SHP77 treated with DMSO at 0.1 percent for 48 hours (cell line): Measurements from ENCODE around the gene CCDC102A.

Experiments used
- DNase-seq: peaks from one replicate; lab custom pipeline; 2025; lab: John Stamatoyannopoulos, UW

The CCDC102A gene

GRCh38 chr16:57518520-57518919, 17.9 kb downstream of the CCDC102A start:
- no peak for DNase-seq

DNA sequence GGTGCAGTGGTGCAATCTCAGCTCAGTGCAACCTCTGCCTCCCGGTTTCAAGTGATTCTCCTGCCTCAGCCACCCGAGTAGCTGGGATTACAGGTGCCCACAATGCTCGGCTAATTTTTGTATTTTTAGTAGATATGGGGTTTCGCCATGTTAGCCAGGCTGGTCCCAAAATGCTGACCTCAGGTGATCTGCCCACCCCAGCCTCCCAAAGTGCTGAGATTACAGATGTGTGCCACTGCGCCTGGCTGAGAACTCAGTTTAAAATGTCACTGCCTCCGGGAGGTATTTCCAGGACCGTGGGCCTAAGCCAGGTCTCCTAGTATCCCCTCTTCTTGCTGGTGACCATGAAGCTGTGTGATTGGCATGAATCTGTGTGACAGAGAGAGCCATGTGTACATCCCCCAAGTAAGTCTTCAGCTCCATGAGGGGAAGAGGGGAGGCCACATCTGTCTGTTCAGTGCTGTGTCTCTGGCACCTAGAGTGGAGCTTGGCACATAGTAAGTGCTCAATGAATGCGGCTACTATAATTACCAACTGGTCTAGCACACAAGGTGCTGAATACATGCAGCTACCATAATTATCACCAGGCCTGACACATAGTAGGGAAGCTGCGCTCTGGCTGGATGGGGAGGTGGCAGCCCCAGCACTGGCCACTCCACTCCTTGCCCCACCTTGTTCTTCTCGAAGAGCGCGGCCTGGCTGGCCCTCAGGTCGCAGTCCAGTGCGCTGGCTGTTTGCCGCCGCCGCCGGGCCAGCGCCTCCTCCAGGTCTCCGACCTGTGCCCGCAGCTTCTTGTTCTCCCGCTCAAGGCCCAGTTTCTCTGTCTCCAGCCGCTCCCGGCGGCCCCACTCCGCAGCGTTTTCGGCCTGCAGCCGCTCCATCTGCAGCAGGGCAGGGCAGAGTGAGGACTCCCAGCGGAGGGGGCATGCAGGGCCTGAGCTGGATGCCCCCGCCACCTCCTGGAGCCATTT, 18.7 kb downstream of the CCDC102A start:
- no peak for DNase-seq

DNA sequence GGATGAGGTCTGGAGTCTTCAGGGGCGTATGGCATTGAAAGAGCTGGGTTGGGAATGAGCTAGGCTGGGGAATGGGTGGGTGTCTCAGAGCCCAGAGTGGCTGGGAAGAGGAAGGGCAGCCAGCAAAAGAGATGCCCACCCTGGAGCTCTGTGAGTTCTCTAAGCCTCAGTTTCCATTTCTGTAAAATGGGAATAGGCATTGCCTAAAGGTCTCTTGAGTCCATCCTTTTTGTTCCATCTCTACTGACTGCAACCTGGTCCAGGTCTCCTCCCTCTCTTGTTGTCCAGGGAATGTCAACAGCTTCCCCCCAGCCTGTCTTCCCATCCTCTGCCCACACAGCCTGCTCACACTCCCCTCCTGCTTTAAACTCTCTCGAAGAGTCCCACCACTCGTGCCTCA, 19.6 kb downstream of the CCDC102A start:
- DNase-seq, result no peak

DNA sequence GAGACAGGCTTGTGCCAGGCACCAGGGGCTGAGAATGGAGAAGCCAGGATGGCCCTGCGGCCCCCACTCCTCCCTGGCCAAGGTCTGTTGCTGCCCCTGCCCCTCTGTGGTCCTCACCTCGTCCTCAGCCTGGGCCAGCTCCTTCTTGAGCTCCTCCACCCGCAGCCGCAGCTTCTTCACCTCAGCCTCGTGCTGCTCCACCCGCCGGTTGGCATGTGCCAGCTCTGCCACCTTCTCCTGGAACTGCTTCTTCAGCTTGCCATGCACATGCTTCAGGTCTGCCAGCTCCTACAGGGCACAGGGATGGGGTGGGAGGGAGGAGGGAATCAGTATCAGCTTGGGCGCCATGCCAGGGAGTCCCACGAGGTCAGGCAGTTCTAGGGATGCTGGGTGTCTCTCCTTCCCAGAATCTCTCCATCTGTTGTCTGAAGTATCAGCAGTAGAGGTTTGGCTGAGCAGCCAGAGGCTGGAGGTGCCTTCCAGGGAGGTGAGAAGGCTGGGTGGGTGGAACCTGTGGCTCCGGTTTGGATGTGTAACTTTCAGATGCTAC, 20.1 kb downstream of the CCDC102A start:
- no peak for DNase-seq

- no peak for DNase-seq
Observed at GRCh38 chr16:57514791-57515600, 21.4 kb downstream of the CCDC102A start.

- DNase-seq, result no peak
Observed at GRCh38 chr16:57514371-57514770, 22.0 kb downstream of the CCDC102A start.

DNA sequence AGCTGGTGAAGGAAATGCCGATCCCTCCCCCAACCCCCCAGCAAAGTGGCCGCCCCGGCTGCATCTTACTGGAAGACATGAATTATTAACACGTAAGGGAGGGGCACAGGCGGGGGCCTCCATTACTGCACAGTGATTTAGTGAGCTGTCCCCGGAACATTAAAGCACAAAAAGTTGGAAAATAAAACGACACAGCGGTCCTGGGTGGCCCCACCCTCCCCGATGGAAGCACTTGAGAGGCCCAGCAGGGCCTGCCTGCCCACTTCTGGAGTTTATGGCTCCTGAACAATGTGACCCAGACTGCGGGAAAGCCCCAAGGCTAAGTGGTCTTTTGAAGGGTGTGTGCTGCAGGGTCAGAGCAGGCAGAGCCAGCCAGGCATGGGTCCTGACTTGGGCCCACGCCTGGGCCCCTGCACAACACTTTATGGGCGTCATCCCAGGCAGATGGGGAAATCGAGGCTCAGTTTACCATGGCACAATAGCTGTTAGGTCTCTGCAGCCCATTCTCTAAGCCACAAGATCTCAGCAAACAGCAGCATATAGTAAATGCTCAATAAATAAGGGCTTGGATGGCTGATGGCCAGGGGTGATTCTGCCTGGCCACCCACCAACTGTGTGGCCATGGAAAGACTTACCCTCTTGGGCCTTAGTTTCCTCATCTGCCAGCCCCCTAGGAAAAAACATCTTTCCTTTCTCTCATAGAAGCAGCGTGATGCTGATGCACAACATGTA, 22.8 kb downstream of the CCDC102A start:
- DNase-seq, result no peak

DNA sequence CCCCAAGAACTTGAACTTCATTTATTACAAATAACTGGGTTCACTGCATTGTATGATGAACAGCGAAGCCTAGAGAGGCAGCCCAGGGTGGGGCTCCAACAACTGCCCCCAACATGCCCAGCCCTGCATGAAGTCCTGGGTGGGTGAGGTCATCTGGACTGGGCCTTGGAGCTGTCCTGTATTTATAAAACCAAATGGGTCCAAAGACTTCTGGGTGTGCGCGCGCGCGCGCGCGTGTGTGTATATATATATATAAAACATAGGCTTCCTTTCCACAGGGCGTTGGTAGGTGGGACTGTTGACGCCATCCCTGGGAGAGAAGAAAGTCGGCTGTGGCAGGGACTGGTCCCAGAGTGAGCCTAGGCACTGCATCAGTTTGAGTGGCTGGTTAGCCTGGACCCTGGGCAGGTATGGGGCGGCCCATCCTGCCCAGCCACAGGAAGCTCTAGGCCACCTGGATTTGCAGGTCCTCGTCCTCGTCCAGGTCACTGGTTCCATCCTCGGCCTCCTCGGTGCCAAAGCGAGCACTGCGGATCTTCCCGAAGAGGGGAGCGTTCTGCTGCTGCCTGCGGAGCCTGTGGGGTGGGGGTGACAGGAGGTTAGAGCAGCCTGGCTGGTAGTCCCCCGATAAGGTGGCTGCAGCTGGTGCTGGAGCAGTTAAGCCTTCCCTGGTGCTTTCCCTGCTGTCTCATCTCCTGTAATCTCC, 23.9 kb downstream of the CCDC102A start:
- DNase-seq, result no peak

DNA sequence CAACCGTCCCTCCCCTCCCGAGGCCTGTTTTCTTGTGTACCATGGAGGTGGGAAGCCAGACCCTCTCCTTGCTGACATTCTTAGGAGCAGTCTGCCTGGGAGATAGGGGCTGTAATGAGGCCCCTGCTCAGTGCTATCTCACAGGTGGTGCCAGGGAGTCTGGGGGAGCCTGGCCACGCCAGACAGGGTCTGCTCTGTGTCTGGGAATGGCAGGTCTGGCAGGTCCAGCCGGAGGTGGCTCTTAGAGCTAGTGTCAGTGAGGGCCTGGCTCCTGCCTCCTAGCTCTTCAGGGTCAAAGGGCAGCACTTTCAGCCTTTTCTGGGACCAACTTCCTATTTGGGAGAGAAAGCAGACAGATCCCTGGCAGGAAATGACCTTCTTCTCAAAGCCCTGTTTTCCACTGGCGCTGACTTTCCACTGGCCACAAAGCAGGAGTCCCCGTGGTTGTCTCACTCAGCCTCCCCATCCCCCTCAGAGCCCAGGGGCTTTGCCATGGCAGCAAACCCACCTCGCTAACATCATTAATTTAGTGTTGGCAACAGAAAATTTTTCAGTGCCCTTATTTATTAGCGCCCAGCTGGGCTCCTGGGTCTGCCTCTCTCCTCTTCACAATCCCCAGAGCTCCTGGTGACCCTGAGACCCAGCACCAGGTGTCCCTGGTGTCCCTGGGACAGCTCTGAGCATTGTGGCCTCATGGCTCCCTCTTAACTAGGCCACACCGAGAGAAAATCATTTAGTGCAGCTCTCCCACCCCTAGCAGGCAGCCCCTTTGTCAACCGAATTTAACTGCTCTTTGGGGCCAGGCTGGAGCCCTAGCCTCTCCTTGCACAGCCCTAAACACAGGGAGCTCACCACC, 26.1 kb downstream of the CCDC102A start:
- DNase-seq, result no peak

DNA sequence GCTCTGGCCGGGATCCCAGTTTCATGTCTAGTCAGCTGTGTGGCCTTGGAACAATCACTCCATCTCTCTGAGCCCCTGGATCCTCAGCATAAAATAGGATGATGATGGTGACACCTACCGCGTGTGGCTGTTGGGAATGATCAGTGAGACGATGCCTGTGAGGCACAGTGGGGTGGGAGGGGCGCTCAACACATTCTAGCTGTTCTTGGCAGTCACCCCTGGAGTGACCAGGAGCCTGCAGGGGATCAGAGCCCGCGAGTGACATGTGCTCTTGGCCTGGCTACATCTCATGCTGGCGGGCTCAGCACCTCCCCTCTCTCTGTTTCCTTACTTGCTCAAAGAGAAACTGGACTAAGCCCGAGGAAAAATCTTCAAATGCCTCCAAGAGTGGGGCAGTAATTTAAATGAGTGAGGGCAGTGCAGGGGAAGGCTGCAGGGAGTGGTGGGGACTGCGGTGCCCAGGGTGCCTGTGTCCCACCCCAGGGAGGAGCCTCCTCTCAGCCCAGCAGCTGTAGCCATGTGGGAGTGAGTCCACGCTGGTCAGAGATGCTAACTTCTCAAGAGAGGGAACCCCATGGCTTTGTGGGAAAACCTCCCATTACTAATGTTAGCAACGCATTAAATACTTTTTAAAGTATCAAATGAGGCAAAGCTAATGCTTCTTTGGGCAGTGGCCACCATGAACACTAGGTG, 27.0 kb downstream of the CCDC102A start:
- DNase-seq, result no peak

DNA sequence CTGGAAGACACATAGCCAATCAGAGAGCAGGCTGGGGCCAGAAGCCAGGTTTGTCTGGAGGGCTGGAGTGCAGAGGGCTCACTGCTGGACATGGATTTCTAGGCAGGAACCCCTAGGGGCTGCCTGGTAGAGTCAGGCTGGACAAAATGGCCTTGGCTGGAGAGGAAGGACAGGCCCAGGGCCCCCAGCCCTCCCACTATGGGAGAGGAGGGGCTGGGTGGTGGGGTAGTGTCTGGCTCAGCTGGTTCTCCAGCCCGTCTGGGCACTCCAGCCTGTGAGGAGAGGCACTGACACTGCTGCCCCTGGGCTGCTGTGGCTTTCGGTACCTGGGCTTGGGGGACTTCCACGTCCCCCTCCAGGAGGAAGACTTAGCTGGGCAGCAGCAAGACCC, 28.3 kb downstream of the CCDC102A start:
- no peak for DNase-seq

DNA sequence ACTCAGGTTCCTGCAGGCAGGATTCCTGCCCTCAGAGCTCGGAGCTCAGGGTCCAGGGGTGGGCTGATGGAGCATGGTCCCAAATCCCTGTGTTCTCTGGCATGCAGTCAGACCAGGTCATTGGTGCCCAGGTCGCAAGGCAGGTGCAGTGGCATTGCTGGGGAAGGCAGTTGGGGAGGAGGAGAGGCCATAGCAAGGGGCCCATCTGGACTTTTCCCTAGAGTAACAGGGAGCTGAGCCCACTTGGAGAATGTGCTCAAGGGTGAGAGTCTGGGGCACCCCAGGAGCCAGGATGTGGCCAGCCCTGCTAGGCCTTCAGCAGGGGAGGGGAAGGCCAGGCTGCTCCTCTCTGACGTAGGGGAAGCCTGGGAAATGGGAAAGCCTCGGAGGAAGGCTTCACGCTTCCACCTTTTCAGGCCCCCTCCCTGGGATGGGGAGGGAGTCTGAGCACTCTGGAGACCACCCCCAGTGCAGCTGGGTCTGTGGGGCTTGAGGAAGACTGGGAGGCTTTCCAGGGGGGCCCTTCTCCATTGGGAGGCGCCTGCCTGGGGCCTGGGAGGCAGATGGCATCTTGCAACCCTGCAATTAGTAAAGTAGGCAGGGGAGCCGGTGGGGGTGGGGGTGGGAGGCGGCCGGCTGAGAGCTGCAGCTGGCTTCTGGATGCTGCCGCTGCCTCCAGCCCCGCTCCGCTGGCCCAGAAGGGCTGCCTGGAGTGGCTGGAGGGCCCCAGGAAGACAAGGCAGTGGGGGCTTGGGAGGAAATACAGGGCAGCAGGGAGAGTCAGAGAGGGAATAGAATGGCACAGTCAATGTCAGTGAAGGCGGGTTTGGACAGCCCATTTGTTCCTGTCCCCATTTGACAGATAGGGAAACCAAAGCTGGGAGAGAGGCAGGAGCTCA, 29.0 kb downstream of the CCDC102A start:
- no peak for DNase-seq

DNA sequence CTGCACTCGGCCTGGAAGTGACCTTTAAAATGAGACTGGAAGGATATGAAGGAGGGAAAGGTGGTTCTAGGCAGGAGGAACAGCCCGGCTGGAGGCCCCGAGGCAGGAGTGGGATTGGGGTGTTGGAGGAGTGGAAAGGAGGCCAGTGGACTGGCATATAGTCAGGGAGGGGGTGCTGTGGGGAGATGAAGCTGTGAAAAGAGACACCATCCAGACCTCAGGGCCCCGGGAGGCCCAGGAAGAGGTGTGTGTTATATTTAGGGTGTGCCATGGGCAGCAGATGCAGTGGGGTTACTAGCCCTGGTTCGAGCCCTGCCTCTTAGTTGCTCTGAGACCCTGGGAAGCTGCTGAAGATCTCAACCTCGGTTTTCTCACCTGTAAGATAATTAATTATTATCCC, 31.2 kb downstream of the CCDC102A start:
- DNase-seq, result no peak

GRCh38 chr16:57504491-57504890, 31.9 kb downstream of the CCDC102A start:
- DNase-seq, result no peak

GRCh38 chr16:57504001-57504400, 32.4 kb downstream of the CCDC102A start:
- no peak for DNase-seq

GRCh38 chr16:57503366-57503765, 33.0 kb downstream of the CCDC102A start:
- DNase-seq, result no peak

- DNase-seq, result no peak
Observed at GRCh38 chr16:57502048-57502775, 34.2 kb downstream of the CCDC102A start.

- DNase-seq, result no peak
Observed at GRCh38 chr16:57501492-57501891, 34.9 kb downstream of the CCDC102A start.
